NCI-H510A (cell line): ENCODE measurements around the gene DNAJC3.
A peak's percentile ranks its signal among the peaks of the same experiment; 100 is the strongest.
"Not testable (repeated sequence)": the region's sequence is repeated elsewhere in the genome, so short reads cannot be mapped to it uniquely, and the experiment has no call there.

Experiments
- DNase-seq: peaks from one replicate; lab custom pipeline; 2025; lab: John Stamatoyannopoulos, UW

The DNAJC3 gene

DNA sequence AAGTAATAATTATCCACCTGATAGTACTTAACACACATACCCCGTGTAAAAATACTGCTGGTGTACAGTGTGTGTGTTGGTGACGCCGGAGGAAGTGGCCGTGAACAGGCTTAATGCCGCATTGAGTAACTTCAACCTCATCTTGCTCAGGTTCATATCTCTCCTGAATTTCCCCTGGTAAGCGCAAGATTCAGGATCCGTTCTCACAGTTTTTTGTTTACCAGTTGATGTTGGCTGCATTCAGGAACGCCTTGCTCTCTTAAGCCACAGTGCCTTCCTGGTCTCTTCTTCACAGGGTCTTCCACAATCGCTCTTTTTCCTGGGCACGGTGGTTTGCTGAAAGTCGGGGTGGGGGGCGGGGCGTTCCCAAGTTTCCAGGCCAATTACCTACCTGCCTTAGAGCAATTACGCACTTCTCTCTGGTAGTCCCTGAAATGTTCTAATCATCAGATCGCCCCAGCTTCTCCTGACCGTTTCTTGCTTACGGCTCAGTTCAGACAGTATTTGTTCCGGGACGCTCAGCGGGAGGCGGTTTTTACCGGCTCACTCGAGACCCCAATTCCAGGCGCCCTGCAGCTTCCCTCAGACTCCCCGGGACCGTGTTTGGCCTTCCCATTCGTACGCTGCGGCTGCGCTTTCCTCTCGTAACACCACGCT is 706 bp upstream of the DNAJC3 start:
- DNase-seq = peak; percentile 25

DNA sequence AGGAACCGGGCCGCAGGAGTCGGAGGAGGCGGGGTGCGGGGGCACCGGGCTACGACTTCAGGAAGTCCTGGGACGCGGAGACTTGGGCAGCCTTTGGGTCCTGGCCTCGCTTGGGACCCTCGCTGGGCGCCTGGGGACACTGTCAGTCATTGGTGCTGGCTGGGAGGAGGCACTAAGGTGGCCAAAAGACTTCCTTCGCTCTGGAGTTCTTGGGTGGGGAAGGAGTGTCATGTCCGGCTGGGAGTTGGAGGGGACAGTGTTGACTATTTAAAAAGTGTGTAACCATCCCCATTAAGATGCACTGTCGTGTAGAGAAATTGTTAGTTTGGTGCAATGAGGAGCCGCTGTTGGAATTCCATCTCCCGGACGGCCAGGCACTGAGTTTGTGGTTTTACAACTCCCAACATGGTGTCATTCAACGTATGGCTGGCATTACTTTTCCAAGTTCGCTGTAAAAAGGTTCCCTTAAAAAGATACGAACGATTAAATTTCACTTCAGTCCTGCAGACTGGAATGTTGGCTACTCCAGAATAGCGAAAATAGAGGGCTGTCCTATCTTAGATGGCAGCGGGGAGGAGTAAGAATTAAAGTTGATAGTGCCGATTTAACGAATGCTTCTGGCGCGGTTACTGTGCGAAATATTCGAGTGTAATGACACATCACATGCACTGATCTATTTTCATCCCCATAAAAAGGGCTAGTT is 776 bp downstream of the DNAJC3 start:
- DNase-seq = no peak

DNA sequence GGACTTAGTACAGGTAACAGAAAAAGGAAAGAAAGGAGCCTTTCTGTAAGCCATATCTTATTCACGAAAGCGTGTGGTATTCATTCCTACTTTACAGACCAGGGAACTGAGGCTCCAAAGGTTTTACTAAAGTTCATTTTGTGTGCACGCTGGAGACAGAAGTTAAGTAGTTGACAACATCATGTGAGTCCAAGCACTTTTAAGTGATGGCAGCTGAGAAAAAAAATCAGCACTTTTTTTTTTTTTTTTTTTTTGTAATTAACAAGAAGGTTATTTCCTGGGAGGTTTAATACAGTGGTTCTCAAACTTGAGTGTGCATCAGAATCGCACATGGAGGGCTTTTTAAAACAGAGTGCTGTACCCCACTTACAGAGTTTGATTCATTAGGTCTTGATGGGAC is 2.0 kb downstream of the DNAJC3 start:
- DNase-seq = no peak

DNA sequence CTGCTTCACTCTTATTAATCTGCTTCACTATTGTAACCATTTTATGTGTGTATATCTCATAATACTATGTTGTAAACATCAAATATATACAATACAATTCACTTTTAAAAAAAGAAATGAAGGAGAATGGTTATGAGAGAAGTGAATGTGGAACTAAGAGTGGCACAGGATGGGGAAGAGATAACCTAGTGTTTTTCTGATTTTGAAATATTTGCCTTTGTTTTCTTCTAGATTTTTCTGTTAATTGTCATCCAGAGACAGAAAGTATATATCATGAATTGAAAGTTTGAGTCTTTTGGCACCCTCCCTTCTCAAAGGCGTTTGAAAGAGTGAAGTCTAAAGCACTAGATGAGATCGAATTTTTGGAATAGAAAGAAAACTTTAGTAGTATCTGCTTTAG is 2.8 kb downstream of the DNAJC3 start:
- no peak for DNase-seq

DNA sequence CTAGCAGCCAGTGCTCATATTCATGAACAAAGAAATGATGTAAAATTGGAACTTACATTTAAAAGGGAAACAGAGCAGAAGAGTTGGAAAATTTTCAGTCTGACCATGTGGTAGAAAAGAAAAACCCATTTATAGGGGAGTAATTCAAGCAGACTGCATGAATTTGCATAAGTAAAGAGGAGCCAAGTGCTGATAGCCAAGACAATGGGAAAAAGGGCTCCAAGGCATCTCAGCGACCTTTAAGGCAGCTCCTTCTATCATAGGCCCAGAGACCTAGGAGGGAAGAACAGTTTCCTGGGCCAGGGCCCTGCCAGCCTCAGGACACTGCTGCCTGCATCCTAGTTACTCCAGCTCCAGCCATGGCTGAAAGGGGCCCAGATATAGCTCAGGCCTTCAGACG is 7.5 kb downstream of the DNAJC3 start:
- no peak for DNase-seq

DNA sequence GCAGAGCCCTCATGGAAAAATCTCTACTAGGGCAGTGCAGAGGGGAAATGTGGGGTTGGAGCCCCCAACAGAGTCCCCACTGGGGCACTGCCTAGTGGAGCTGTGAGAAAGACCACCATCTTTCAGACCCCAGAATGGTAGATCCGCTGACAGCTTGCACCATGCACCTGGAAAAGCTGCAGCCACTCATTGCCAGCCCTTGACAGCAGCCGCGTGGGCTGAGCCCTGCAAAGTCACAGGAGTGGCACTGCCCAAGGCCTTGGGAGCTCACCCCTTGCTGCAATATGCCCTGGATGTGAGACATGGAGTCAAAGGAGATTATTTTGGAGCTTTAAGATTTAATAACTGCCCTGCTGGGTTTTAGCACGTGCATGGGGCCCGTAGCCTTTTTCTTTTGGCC is 8.0 kb downstream of the DNAJC3 start:
- not testable (repeated sequence) for DNase-seq

DNA sequence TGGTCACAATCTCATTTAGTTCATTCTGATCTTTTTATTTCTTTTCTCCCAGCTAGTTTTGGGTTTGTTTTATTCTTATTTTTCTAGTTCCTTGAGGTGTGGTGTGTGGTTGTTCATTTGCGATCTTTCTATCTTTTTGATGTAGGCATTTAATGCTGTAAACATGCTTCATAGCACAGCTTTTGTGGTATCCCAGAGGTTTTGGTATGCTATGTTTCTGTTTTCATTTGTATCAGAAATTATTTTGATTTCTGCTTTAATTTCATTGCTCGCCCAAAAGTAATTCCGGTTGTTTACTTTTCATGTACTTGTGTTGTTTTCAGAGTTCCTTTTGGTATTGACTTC is 12.6 kb downstream of the DNAJC3 start:
- DNase-seq = no peak

- not testable (repeated sequence) for DNase-seq
Observed at GRCh38 chr13:95690986-95691385, 14.0 kb downstream of the DNAJC3 start.

DNA sequence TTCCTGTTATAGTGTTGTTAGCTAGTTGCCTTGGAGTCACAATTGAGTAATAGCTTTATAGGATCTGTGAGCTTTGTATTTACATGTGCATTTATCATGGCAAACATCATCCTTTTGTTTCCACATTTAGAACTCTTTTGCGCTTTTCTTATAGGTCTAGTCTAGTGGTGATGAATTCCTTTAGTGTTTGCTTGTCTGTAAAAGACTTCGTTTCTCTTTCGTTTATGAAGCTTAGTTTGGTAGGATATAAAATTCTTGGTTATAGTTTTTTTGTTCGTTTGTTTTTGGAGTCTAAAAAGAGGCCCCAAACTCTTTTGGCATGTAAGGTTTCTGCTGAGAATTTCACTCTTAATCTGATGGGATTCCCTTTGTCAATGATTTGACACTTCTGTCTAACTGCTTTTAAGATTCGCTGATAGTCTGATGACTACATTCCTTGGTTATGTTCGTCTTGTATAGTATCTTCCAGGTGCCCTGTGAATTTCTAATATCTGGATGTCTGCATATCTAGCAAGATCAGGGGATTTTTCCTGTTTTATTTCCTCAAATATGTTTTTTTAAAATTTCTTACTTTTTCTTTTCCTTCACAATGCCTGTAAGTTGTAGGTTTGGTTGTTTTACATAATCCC is 20.2 kb downstream of the DNAJC3 start:
- DNase-seq = no peak

DNA sequence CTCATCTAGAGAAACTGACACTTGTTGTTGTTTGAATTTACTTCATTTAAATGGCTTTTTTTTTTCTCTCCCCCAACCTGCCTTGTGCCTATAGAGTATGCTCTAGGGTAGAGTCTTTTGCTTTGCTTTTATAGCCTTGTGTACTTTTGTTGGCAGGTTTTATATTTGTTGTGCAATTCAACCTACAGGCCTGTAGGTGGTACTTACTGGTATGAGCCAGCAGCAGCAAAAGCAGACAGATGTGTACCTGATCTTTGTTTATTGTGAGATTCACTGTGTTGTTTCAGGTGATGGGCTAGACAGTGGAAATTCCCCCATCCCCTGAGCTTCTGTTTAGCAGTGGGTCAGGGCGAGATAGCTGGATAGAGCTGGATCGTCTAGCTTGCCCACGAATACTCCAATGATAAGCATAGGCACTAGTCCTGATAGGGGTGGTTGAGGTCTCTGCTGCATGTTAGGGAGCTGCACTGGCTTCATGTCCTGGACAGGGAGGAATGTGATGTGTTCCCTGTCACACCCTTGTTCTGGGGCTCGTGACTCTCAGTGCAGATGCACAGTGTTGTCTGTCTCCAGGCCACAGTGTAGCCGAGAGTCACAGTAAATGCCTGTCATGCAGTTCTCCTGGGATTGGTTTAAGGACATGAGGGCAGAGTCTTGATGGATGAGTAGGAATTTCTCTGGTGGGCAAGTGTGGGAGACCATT is 21.3 kb downstream of the DNAJC3 start:
- no peak for DNase-seq

GRCh38 chr13:95703576-95703975 is 26.6 kb downstream of the DNAJC3 start:
- DNase-seq = no peak

DNA sequence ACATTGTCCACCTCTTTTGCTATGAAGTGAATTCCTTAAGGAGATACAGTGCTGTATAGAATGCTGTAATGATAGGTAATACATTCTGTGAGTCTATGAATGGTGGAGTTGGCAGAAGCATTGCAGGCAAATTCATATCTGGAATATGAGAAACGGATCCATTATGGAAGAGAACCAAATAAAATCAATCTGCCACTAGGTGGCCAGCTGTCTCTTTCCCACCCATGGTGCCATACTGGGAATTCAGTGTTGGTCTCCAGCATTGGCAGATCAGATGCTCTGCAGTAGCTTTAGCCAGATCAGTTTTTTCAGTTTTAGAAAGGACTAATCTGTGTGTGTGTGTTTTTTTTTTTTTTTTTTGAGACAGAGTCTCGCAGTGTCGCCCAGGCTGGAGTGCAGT is 27.6 kb downstream of the DNAJC3 start:
- DNase-seq = no peak

- DNase-seq = no peak
Observed at GRCh38 chr13:95706356-95706755, 29.4 kb downstream of the DNAJC3 start.

GRCh38 chr13:95707035-95707434 is 30.1 kb downstream of the DNAJC3 start:
- no peak for DNase-seq

DNA sequence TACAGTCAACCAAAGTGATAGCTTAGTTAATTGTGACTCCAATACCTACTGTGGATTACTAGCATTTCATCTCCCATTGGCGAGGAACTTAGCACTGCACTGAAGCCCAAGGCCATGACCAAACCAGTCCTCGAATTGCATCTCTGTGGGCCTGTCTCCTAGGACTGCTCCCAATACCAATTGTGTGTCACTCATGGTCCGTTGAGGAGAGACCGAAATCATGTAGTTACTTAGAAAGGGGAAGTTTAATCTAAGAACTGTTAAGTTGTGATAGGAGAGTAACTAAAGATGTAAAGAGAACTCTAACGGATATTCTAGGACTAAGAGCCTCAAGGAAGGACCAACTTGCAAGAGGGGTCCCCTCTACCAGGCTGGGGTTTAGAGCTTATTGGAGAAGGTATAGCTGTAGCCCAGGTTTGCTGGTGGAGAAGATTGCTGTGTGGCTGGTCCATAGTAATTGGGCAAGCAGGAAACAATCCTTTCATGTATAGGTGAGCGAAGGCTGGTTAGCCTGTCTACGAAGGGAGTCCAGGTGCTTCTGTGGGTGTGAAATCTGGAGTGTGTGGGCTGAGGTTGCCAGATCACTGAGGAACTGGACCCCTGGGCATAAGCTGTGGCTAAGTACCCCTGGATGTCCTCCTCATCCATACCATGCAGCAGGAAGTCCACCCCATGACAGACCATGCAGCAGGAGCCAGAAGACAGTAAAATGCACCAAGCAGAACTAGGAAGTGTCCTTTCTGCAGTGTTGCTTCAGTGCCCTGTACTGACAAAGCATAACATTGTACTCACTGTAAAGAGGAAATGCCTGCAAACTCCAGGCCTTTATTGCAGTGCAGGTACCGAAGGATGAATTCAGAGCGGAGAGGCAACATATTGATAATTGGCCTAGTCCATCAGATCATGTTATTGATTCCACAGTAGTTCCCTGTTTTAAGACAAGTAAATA is 30.8 kb downstream of the DNAJC3 start:
- no peak for DNase-seq

- DNase-seq = no peak
Observed at GRCh38 chr13:95708391-95708774, 31.4 kb downstream of the DNAJC3 start.

- no peak for DNase-seq
Observed at GRCh38 chr13:95708811-95709500, 32.0 kb downstream of the DNAJC3 start.

- no peak for DNase-seq
Observed at GRCh38 chr13:95710313-95710712, 33.4 kb downstream of the DNAJC3 start.

GRCh38 chr13:95712846-95713245 is 35.9 kb downstream of the DNAJC3 start:
- DNase-seq = not testable (repeated sequence)

- no peak for DNase-seq
Observed at GRCh38 chr13:95713651-95714050, 36.7 kb downstream of the DNAJC3 start.

DNA sequence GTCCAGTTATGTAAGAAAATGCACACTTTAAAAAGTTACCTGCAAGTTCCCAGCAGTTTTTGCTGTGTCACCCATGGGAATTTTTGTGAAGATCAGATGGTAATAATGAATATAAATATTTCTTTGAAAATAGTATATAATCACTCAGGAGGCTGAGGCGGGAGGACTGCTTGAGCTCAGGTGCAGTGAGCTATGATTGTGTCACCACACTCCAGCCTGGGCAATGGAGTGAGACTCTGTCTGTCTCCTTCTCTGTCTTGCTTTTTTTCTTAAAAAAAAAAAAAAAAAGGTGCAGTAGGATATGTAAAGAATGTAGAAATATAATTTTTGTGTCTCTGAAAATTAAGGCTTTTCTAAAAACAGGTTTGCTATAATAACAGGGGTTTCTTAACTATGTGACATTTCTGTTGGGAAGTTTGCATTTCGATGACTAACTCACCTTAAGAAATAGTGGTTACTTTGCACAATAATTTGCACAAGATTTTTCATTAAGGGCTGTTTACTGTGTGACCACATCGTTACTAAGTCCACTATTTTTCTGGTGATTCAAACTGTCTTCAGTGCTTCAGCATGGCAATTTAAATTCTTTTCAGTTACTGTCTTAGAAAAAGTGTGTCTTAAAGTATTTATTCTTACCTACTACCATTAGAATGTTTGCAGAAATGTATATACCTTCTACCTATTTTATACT is 37.3 kb downstream of the DNAJC3 start:
- DNase-seq = no peak
